Body of pancreas (tissue), 4 donors: ENCODE data around the gene CLN5.

Experiments used
- CTCF ChIP-seq, 7 experiments: fragments of 450-650 bp in 4 of 7; fragments of 200-600 bp in 3 of 7; sonication (generic) in 3 of 7; IDR thresholded peaks; one replicate each; pipeline ENCODE4 v1.5.1; 2016 to 2019; ENCODE audit warnings: antibody characterized with exemption in 7 of 7
- POLR2A ChIP-seq, 3 donors: fragments of 450-650 bp; IDR thresholded peaks; one replicate each; pipeline ENCODE4 v1.6.1; 2016; ENCODE audit warnings: antibody characterized with exemption in 3 of 3, mild to moderate bottlenecking in 2 of 3

GRCh38 chr13:76943646-76944045 lies 48.2 kb upstream of the CLN5 start:
- TF ChIP-seq POLR2A (IDR thresholded peaks at IDR 0.05) (no peak), CTCF (IDR thresholded peaks at IDR 0.05) (no peak)
